Measurements from ENCODE around the gene IGFBP4.

DNA sequence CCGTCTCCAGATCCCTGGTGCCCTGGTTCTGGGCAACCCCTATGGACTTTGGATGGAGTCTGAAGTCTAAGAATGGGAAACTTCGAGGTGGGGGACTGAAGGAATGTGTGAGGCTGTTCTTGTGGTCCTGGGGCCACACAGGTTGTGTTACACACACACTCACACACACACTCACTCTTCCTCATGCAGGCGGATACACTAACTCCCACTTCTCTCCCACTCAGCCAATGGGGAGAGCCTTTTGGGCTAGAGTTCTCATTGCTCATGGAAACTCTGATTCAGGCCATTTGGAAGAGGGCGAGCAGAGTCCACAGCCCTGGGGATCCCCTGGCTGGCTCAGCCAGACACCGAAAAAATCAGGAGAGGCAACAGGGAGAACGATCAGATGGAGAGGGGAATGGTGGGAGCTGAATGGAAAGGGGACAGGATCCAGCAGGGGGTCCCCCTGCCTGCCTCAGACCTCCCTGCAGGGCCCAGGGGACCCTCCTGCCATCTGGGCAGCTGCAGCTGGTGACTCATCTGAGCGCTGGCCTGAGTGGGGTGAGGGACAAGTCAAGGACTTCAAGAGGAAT is 9.1 kb downstream of the IGFBP4 start:
- TF ChIP-seq, protein P1, sequence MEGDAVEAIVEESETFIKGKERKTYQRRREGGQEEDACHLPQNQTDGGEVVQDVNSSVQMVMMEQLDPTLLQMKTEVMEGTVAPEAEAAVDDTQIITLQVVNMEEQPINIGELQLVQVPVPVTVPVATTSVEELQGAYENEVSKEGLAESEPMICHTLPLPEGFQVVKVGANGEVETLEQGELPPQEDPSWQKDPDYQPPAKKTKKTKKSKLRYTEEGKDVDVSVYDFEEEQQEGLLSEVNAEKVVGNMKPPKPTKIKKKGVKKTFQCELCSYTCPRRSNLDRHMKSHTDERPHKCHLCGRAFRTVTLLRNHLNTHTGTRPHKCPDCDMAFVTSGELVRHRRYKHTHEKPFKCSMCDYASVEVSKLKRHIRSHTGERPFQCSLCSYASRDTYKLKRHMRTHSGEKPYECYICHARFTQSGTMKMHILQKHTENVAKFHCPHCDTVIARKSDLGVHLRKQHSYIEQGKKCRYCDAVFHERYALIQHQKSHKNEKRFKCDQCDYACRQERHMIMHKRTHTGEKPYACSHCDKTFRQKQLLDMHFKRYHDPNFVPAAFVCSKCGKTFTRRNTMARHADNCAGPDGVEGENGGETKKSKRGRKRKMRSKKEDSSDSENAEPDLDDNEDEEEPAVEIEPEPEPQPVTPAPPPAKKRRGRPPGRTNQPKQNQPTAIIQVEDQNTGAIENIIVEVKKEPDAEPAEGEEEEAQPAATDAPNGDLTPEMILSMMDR (IDR thresholded peaks at IDR 0.05), result no peak
- TF ChIP-seq EZH2 (IDR thresholded peaks at IDR 0.05; ENCODE audit: borderline replicate concordance, insufficient read depth, low read depth, low read length, poor library complexity, severe bottlenecking), result no peak
